M059J (cell line): Measurements from ENCODE around the gene BCAR1. TPM values are rescaled to one million over a fixed set of nuclear protein-coding genes. Genes with fewer than 3 reads are reported as not detected.

Source experiments
- DNase-seq: peaks from one replicate; pipeline ENCODE4 v3.0.0-alpha.2; 2012; ENCODE audit warnings: low read depth
- total RNA-seq: library from RNA; depleted of rRNA; stranded (reverse); fragments of >200 nt; shearing (Covaris generic); gene quantifications from 2 replicates; pipeline ENCODE4 v1.2.3, GENCODE V29; 2014

BCAR1 gene
- total RNA-seq, 1 experiment from 2014 or later: 80.5 TPM

DNA sequence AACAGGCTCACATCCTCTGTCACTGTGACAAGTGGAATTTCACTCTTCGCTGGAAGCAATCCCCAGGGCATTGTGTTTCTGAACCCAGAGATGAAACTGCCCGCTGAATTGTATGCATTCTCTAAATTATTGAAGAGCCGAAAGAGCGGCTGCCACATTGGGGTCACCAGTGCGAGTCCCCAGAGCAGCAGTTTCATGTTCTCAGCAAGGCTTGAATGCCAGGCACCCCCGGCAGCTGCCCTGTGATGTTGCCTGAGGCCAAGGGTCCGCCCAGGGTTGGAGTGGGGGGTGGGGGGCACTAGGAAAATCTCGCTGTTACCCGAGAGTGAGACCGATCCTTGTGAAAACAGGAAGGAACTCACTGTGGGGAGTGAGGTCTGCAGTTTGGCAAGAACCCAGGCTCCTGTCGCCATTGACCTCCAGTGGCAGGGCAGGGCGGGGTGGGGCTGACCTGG lies 20.7 kb upstream of the BCAR1 start:
- no peak for DNase-seq

- no peak for DNase-seq
Observed at GRCh38 chr16:75271441-75272096, 20.1 kb upstream of the BCAR1 start.

- DNase-seq: peak; percentile 71
Observed at GRCh38 chr16:75269358-75269757, 17.9 kb upstream of the BCAR1 start.

DNA sequence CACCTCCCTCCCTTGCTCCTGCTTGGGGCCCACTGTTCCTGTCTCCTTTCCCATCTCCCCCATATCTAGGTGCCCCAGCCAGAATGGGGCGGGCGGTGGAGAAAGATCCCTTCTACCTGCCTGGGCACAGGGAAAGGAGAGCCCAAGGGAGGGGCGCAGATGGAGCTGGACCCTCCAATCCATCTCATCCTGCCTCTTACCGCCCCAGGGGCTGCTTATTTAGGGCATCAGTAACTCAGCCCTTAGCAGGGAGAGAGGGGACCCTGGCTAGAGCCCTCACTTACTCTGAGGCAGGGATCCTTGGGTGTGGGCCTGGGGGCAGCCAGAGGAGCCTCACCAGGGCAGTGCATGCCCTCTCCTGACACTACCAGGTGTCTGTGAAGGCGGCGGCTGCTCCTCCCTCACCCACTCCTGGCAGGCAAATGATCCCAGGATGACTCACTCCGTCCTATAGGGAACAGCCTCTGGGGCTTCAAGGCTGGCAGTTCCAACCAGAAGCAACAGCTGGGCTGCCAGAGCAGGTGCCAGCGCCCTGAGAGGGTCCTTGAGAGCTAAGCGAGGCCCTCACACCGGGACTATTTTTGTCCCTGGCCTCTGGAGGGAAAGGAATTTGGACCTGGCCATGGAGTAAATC lies 16.3 kb upstream of the BCAR1 start:
- peak; percentile 92 for DNase-seq

GRCh38 chr16:75266738-75267630 lies 15.6 kb upstream of the BCAR1 start:
- no peak for DNase-seq

GRCh38 chr16:75265911-75266701 lies 14.7 kb upstream of the BCAR1 start:
- peak; percentile 77 for DNase-seq

DNA sequence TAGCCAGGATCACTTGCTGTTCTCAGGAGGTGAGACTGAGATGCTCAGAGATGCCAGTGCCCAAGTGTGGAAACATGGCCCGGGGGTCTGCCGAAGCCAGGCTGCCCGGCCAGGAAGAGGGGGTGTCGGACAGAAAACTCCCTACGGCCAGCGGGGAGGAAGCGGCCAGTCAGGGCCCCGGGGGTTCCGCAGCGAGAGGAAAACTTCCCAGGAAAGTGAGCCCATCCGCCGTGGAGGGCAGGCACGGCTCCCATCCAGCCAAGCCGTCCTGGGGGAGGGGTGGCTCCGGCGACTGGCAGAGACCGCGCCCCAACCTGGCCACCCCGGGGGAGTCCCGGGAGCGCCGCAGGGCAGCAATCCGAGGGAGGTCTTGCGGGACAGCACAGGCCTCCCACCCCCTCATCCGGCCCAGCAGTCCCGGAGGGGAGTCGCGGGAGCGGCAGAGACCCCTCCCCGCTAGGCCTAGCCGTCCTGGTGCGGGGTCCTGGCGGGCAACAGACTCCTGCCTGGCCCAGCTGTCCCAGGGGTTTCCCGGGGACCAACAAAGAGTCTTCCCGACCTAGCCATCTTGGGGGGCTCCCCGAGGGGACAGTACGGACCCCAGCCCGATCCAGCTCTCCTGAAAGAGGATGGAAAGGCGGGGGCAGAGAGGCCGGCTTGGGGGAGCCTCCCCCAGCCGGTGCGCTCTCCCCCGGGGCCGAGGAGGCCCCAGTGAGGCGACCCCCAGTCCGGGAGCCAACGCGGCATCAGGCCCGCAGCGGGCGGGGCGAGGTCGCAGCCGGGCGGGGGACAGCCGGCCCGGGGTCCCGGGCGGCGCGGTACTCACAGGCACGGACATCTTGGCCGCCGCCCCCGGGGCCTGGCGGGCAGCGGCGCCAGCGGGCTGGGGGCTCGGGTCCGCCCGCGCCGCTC lies 13.8 kb upstream of the BCAR1 start:
- peak; percentile 60 for DNase-seq

DNA sequence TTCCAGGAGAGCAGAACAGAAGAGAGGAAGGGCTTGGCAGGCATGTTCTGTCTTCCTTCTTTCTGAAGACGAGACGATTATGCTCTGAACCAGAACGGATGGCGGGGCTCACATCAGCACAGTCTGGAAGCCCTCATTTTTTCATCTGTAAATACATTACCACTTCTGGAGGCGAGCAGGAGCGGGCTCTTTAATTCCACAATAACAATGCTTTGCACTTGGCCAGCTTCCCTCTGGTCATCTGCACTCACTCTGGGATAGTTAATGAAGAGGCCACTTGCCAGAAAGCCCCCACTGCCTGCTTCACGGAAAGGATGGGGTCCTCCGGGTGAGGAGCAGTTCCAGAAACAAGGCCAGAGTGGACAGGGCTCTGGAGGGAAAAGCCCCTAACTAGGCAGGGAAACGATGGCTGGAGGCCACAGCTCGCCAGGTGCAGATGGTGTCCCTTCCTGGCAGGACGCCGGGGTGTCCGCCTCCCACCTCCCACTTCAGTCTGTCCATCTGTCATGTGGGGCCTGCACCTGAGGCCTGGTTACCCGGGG lies 13.1 kb upstream of the BCAR1 start:
- peak; percentile 57 for DNase-seq

- peak; percentile 87 for DNase-seq
Observed at GRCh38 chr16:75263963-75264445, 12.6 kb upstream of the BCAR1 start.

DNA sequence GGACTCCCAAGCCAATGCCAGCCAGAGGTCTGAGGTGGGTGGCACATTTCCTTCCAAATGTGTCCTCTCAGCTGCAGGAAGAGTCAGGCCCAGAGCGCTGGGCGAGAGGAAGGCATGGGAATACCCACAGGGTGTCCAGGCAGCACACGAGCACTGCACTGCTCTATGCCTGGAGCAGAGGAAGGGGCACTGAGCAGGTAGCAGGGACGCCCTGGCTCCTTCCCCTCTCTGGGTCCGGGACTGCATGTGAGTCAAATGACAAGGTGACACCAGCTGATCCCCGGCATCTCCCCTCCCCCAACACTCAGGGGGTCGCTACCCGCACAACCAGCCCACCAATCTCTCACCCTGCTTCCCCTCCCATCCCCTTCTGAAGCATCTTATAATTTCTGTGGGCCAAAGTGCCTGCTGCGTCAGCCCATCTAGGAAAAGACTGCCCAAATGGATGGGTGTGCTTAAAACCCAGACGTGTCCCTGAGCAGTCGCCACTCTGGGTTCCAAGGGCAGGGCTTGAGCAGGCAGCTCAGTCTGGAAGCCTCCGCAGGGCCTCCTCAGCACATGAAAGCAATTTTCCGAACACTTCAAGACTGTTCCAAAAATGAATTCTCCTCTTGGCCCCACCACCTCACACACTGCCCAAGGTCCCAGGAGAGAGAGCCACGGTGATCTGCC lies 12.0 kb upstream of the BCAR1 start:
- no peak for DNase-seq

DNA sequence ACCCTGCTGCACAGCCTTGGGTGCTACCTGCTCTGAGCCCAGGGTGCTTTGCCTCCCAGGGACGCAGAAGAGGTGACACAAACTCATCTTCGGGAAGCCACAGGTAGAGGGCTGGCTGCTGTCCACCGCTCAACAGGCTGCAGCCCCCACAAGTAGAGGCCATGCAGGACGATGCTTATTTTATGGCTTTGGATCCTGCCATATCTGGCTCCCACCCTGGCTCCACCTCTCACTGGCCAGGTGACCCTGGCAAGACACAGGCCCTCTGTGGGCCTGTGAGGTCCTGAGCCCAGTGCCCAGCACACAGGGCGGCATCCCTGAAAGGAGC lies 11.3 kb upstream of the BCAR1 start:
- DNase-seq: no peak

GRCh38 chr16:75262104-75262799 lies 10.8 kb upstream of the BCAR1 start:
- DNase-seq: no peak

GRCh38 chr16:75261590-75262078 lies 10.2 kb upstream of the BCAR1 start:
- no peak for DNase-seq

- DNase-seq: no peak
Observed at GRCh38 chr16:75260851-75261589, 9.6 kb upstream of the BCAR1 start.

DNA sequence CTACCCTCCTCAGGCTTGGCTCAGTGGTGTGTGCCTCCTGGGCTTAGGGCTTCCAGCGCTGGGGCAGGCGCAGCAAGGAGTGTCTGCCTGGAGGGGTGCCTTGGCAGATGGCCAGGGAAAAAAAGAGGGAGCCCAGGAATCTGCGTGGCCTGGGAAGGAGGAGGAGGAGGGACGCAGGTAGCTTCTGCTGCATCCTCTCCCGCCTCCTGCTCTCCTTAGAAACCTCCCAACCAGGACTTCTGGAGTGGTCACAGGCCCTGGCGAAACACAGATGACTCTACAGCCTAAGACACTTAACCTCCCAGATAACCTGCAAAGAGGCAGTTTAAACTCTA lies 7.3 kb upstream of the BCAR1 start:
- no peak for DNase-seq

DNA sequence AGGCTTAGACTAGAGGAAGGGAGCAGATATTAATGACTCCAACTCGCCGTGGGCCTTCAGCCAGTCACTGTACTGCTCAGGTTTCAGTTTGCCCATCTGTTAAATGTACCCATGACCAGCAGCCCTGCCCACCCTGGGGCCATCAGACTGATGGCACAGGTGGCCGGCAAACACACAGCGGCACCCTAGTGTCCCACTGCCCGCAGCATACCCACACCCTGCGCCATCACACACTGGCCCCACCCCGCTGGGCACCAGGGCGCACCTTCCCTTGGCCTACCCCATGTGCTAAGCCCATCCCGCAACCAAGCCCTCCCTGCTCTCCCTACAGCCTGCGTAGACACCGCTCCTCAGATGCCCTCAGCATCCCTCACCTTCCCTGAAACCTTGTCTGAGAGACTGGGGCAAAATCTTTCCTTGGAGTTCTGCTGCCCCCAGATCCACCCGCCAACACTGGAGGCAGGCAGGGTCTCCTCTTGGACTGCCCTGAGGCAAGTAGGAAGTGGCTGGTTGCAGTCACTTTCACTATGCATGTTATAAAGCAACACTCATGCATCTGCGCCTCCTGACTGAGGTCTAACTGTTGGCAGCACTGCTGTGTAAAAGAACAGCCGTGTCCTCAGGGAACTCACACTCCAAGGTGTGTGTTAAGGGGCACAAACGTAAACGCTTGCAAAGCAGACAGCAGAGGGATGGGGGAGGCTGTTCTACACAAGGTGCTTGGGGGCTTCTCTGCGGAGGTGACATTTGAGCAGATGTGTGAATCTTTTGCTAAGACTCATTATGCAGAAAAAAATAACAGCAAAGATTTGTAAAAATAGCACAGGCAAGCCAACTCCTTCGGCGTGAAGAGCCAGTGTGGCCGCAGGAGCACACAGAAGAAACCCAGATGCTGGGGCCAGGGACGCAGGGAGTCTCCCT lies 6.7 kb upstream of the BCAR1 start:
- DNase-seq: peak; percentile 32

DNA sequence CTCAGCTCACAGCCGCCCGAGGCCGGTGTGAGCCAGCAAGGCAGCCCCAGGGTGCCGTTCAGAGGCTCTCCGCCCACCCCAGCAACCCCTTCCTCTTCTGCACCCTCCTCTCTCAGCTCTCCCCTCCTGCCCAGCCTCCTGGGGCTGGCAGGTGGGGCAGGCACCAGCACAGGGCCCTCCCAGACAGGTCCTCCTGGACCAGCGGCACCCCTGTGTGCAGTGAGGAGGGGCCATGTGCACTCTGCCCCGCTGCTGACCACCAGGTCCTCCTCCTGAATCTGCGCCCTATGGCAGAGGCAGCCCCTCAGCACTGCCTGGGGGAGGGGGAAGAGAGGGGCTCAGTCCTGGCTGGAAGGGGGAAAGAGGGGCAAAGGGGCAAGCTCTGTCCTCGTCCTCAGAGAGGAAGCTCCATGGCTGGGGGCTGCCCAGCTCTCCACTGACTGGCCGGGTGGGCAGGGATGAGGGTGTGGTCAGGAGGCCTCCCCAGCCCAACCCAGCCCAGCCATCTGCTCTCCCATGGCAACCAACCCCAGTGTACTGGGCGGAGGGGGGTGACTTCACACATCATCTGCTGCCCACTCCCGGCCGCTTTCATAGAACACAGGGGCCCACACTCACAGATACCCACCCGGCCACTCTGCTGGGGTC lies 5.4 kb upstream of the BCAR1 start:
- DNase-seq: no peak
